AG08396 (cell line): ENCODE results near the gene ERLIN1.

Experiments
- DNase-seq: peaks from one replicate; pipeline ENCODE4 v3.0.0; 2012; ENCODE audit warnings: low spot score, mixed read lengths

ERLIN1 gene

GRCh38 chr10:100172349-100172748, 13.5 kb downstream of the ERLIN1 start:
- no peak for DNase-seq

DNA sequence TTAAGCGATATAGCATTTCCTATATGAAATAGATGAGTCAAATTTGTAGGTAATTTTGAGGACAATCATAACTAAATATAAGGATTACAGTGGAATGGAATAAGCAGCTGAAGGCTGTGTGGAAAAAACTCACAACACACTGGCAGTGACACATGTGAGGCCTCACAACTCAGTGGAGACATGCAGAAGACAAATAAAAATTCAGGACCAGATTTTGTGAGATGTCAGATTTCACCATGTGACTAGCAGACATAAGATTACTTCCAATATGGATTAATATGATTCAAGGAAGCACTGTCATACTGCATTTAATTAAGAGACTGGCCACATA, 17.6 kb downstream of the ERLIN1 start:
- DNase-seq, result no peak

DNA sequence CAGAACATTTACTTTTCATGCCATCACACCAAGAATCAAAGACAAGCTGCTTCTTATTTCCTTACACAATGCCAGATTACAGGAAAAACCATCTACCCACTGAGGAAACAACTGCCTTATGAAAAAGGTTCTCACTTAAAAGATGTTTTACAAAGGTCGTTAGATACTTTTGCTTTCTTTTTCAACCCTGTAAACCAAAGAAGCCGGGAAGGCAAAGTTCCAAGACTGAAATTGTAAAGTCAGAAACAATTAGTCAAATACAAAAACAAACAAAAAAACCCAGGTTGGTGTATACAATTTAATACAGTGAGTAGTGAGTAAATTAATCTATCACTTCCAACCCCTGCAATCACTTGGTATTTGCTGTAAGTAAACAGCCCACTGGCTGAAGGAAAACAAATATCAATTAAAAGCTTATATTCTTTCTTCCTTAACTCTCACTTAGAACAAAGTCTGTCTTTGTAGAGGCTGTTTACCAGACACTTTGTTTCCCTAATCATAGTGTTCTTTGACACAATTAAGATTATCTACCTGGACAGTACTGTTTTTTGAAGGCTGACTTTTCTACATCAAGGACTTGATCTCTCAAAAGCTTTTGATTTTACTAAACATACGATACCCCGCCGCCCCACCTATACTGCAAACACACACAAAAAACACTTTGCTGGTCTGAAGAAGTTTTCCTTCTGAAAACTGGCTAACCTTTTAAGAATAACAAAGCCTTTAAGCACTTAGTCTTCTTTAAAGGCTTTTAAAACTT, 18.1 kb downstream of the ERLIN1 start:
- DNase-seq, result no peak

DNA sequence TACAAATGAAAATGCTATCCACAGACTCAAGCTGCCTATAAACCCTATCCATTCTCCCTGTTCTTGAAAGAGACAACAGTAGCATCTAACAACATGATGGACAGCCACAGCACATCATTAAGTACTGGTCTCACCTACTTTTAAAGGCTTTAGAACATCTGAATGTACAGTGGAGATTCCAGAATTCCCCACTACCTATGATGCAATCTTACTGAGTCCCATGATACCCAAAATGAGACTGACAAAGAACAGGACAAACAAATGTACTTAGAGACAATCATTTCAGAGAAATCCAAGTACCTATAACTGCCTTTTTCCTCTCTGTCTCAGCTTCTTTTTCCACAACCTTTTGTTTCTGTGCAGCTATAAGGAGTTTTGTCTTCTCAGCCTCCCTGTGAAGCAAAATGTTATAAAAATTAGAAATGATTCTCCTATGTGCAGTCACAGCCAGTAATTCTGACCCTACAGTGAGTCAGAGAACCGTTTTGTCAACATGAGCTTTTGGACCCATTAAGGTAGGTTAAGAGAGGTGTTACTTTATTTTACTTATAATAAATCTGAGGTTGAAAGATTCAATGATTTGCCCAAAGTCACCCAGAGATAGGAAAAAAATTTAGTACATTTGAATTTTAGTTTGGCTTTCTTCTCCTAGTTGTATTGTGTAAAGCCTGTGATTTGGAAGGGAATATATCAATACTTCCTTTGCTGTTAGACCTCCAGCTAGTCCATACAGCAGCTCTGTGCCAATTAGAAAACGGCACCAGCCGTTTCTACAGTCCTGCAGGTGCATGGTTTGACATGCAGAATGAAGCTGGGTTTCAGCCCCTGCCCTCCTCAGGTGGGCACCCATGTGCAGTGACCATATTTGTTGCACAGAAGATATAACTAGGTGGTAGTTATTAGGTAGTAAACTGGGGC, 21.9 kb downstream of the ERLIN1 start:
- DNase-seq, result no peak

GRCh38 chr10:100162696-100163095, 23.1 kb downstream of the ERLIN1 start:
- no peak for DNase-seq

DNA sequence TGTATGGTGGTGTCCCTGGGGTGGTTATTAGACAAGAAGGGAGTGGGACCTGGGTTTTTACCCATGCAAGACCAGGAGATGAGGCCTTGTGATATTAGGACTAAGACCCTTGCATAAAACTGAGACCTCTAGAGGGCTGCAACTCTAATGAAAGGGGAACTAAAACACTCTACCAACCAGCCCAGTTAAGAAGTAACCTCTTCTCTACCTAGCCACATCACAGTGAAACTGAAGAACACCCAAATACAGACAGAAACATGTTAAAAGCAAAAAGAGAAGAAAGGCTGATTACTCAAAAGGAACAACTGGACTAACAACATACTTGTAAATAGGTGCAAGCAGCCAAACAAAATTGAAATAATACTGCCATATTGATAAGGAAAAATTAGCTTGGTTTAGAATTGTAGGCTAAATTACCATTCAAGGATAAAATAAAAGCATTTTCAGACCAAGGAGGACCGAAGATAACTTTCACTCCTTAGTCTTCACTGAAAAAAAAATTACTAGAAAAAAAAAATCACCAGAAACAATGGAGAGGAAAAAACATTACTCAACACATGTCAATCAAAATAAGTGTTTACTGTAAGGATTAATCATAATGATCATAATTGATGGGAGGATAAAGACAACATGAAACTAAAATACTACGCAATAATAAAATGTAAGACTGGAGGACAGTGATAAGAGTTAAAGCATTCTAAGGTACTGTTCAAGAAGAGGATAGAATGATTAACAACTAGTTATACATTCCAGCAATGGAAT, 27.6 kb downstream of the ERLIN1 start:
- no peak for DNase-seq

GRCh38 chr10:100157156-100157555, 28.7 kb downstream of the ERLIN1 start:
- DNase-seq, result no peak

- no peak for DNase-seq
Observed at GRCh38 chr10:100155936-100156335, 29.9 kb downstream of the ERLIN1 start.

GRCh38 chr10:100154666-100155065, 31.2 kb downstream of the ERLIN1 start:
- no peak for DNase-seq

DNA sequence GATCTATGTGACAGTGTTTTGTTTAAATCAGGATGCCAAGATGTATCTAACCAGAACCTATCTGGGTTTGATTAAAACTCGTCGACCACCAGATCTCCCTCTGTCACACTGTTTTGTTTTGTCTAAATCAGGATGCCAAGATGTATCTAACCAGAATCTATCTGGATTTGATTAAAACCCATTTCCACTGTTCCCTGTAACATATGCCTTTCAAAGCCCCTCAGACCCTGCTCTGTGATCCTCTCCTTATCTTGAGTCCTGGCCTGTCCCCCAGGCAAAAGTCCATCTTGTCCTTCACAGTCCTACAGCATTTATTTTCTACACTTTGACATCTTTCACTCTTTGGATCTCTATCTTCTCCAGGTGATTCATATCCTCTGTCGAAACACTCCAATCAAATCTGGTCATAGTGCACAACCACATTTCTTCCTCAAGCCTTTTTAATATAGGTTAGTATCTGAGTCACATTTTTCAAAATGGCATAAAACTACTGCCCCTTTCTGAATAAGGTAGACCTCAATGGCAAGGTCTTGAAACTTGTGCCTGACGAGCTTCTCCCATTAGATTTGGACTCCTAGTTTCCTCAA, 32.5 kb downstream of the ERLIN1 start:
- DNase-seq, result no peak

DNA sequence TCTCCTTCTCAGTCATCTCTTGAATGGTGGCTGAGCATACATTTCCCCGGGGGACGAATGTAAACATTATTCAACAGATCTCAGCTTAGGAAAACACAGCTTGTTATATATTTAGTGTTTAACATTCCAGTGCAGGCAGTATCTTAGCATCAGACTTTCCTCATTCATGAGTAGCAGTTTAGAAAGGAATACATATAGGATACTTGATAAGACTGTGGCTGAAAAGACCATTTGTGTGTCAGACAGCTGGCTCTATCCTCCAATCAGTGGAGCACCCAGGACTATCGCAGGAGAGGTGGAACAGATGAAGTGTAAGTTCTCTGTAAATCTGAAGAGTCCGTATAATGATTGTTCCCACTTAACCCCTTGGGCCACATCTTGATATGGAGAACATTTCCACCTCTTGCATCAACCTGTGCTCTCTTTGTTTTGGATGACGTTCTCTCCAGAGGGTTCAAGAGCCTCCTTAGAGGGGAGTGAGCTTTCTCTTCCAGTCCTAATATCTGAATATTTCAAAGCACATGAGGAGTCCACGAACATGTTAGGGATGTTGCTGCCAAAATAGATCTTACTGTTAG, 34.0 kb downstream of the ERLIN1 start:
- DNase-seq, result no peak

GRCh38 chr10:100148353-100149211, 37.2 kb downstream of the ERLIN1 start:
- DNase-seq, result no peak

DNA sequence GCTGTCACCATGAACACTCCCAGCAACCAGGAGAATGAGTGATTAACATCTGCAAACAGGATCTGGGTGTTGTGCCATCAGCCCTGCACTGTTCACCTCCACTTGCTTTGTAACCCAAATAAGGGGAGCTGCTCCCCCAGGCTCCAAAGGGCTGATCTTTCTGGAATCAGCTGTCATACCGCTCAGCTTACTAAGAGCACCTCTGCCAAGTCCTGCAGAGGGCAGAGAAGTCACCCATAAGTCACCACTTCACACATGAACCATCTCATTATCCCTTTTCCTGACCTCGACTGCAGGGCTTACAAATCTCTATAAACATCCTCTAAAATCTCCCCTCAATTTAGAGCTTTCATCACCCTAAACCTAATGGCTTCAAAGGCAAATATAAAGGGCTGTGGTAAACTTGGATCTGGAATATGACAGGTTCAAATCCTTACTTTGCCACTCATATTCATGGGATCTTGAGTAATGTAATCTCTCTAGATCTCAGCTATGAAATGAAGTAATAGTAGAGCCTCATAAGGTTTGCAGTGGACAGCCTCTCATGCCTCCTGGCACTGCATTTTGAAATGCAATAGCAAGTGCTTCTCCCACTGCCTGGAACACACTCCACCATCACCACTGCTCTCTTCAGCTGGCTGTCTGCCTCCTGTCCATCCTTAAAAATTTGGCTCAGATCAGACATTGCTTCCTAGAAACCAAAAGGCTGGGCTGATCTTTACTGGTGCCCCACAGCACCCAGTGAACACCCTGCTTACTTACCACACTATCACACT, 38.8 kb downstream of the ERLIN1 start:
- DNase-seq, result no peak

- no peak for DNase-seq
Observed at GRCh38 chr10:100146398-100146797, 39.4 kb downstream of the ERLIN1 start.

GRCh38 chr10:100143756-100144155, 42.1 kb downstream of the ERLIN1 start:
- no peak for DNase-seq

GRCh38 chr10:100141446-100142087, 44.3 kb downstream of the ERLIN1 start:
- no peak for DNase-seq

- no peak for DNase-seq
Observed at GRCh38 chr10:100140070-100140469, 45.8 kb downstream of the ERLIN1 start.

DNA sequence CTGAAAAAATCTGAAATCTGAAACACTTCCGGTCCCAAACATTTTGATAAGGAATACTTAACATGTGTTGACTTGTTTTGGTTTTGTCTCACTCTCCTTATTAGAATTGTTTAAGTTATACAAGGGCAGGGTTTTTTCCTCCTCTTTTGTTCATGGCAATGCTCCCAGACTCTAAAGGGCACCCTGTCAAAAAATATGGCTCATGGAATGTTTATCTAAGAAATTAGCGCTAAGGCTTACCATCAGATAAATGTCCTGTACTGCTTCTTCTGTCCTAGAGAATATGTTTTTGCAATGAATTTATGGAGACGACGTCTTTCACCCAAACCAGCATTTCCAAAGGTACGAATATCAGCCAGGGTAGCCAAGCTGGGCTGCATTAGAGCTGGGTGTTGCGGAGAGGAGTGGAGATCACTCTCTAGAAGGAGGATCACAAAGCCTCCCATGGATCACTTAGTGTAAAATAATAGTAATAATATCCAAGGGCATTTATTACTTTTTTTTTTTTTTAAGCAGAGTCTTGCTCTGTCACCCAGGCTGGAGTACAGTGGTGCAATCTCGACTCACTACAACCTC, 46.8 kb downstream of the ERLIN1 start:
- no peak for DNase-seq

GRCh38 chr10:100135486-100135885, 50.3 kb downstream of the ERLIN1 start:
- no peak for DNase-seq
